A673 (cell line): ENCODE results near the gene SCN3A. TPM values are rescaled to one million over a fixed set of nuclear protein-coding genes. Genes with fewer than 3 reads are reported as not detected.

ENCODE experiments used
- BruUV-seq: library from RNA; stranded (reverse); fragments of 400-500 nt; replicated peaks from 2 replicates; lab custom pipeline; 2021; lab: Mats Ljungman, UMichigan
- CTCF ChIA-PET: fragments of 300-600 bp; sonication (Branson Sonifier 250); formaldehyde crosslinking; loops from one replicate; lab custom pipeline; 2022; ENCODE audit warnings: antibody characterized with exemption; lab: Charles Lee
- POLR2A ChIA-PET: fragments of 300-600 bp; sonication (Branson Sonifier 250); formaldehyde crosslinking; loops from one replicate; lab custom pipeline; 2022; ENCODE audit warnings: antibody characterized with exemption; ENCODE audit not compliant: low non-redundant PET; lab: Charles Lee
- DNase-seq: peaks from one replicate; pipeline ENCODE4 v3.0.0-alpha.2; 2015; ENCODE audit warnings: low spot score
- H3K27ac ChIP-seq: fragments of 200-600 bp; sonication (generic); 2 replicates; pipeline ENCODE4 v1.5.1; 2016; ENCODE audit warnings: mixed run types, low read depth, mild to moderate bottlenecking, mixed read lengths, antibody characterized with exemption, low read length; ENCODE audit not compliant: poor library complexity, severe bottlenecking
- H3K27me3 ChIP-seq: fragments of 200-600 bp; sonication (generic); replicated peaks from 2 replicates; pipeline ENCODE4 v1.6.1; 2017; ENCODE audit warnings: mixed run types, low read depth, mild to moderate bottlenecking, mixed read lengths, antibody characterized with exemption, low read length; ENCODE audit not compliant: insufficient read depth, poor library complexity
- H3K36me3 ChIP-seq: fragments of 200-600 bp; sonication (generic); 2 replicates; pipeline ENCODE4 v1.6.1; 2016; ENCODE audit warnings: mixed run types, mild to moderate bottlenecking, mixed read lengths, antibody characterized with exemption, low read length; ENCODE audit not compliant: insufficient read depth, poor library complexity, severe bottlenecking
- H3K4me1 ChIP-seq: fragments of 200-600 bp; sonication (generic); 2 replicates; pipeline ENCODE4 v1.6.1; 2017; ENCODE audit warnings: mixed run types, mild to moderate bottlenecking, mixed read lengths, antibody characterized with exemption, low read length; ENCODE audit not compliant: insufficient read depth, poor library complexity, severe bottlenecking
- H3K4me3 ChIP-seq: fragments of 200-600 bp; sonication (generic); 2 replicates; pipeline ENCODE4 v1.5.1; 2016; ENCODE audit warnings: low read depth, mixed run types, mild to moderate bottlenecking, mixed read lengths, low read length; ENCODE audit not compliant: poor library complexity, severe bottlenecking
- H3K9me3 ChIP-seq: fragments of 200-600 bp; sonication (generic); 2 replicates; pipeline ENCODE4 v1.6.1; 2016; ENCODE audit warnings: mixed run types, low read depth, mild to moderate bottlenecking, mixed read lengths, antibody characterized with exemption, low read length; ENCODE audit not compliant: poor library complexity, severe bottlenecking
- CTCF ChIP-seq: fragments of 300-800, 200-600 bp; sonication (generic); conservative IDR thresholded peaks from 2 replicates; pipeline ENCODE4 v1.5.1; 2017; ENCODE audit warnings: low read depth, mild to moderate bottlenecking, antibody characterized with exemption, low read length, moderate library complexity, mixed read lengths
- EZH2 ChIP-seq: fragments of 200-600 bp; sonication (generic); IDR thresholded peaks from 2 replicates; pipeline ENCODE4 v1.6.1; 2017; ENCODE audit warnings: borderline replicate concordance, low read depth, mild to moderate bottlenecking, mixed read lengths, antibody characterized with exemption, low read length; ENCODE audit not compliant: poor library complexity, severe bottlenecking
- intact Hi-C: fragments of 100-400 bp; cut with micrococcal nuclease; formaldehyde crosslinking; loops from one replicate; pipeline ENCODE4 v1.10.0; 2022; ENCODE audit not compliant: unreplicated experiment
- total RNA-seq: library from RNA; stranded (reverse); gene quantifications from 2 replicates; pipeline ENCODE4 v1.2.3, GENCODE V29; 2021

The SCN3A gene
- total RNA-seq, 1 experiment from 2014 or later = 0.04 TPM

- DNase-seq = no peak
- no peaks in the 10 kb centered on the region for H3K4me1 ChIP-seq
- intact Hi-C loops = no loop called here
- POLR2A ChIA-PET = no interaction called here
- no TSS peak for BruUV-seq
- no peak overlapping the region for H3K4me3 ChIP-seq
- no peak overlapping the region for H3K27ac ChIP-seq
- TF ChIP-seq EZH2 (no peak), CTCF (no peak)
- no peaks in the 10 kb centered on the region for H3K27me3 ChIP-seq
- H3K9me3 ChIP-seq = no peaks in the 10 kb centered on the region
- H3K36me3 ChIP-seq = no peaks in the 10 kb centered on the region
- CTCF ChIA-PET = no interaction called here
Measured at GRCh38 chr2:165112789-165113188, 91.1 kb downstream of the SCN3A start.

GRCh38 chr2:165112133-165112573, 91.7 kb downstream of the SCN3A start:
- TF ChIP-seq CTCF = no peak
- no peak for TF ChIP-seq EZH2
- ChIA-PET POLR2A (no interaction called here), CTCF (no interaction called here)
- no peak for DNase-seq
- no peaks in the 10 kb centered on the region for H3K4me1 ChIP-seq
- no peak overlapping the region for H3K4me3 ChIP-seq
- no peaks in the 10 kb centered on the region for H3K9me3 ChIP-seq
- H3K36me3 ChIP-seq = no peaks in the 10 kb centered on the region
- BruUV-seq = no TSS peak
- intact Hi-C loops = no loop called here
- no peaks in the 10 kb centered on the region for H3K27me3 ChIP-seq
- no peak overlapping the region for H3K27ac ChIP-seq

- BruUV-seq = no TSS peak
- H3K9me3 ChIP-seq = no peaks in the 10 kb centered on the region
- TF ChIP-seq CTCF (no peak), EZH2 (no peak)
- CTCF ChIA-PET = no interaction called here
- POLR2A ChIA-PET = no interaction called here
- no peak overlapping the region for H3K27ac ChIP-seq
- H3K36me3 ChIP-seq = no peaks in the 10 kb centered on the region
- no peak for DNase-seq
- no peaks in the 10 kb centered on the region for H3K27me3 ChIP-seq
- intact Hi-C loops = no loop called here
- no peak overlapping the region for H3K4me3 ChIP-seq
- no peaks in the 10 kb centered on the region for H3K4me1 ChIP-seq
Measured at GRCh38 chr2:165110394-165110793, 93.5 kb downstream of the SCN3A start.
